Activated CD8-positive, alpha-beta memory T cell treated with anti-CD3 and anti-CD28 coated beads, Interleukin-2, amount 50 U/mL, for 24 hours (primary cell): ENCODE data around the gene SMIM8.

Source experiments
- DNase-seq: peaks from one replicate; pipeline ENCODE4 v3.0.0-alpha.2; 2020; ENCODE audit errors: extremely low read depth

SMIM8 gene

GRCh38 chr6:87334683-87335082, 12.3 kb downstream of the SMIM8 start:
- DNase-seq = no peak

GRCh38 chr6:87336367-87336766, 14.0 kb downstream of the SMIM8 start:
- no peak for DNase-seq

- DNase-seq = no peak
Measured at GRCh38 chr6:87340230-87340629, 17.8 kb downstream of the SMIM8 start.

- DNase-seq = no peak
Measured at GRCh38 chr6:87341158-87341557, 18.8 kb downstream of the SMIM8 start.

GRCh38 chr6:87341899-87342298, 19.5 kb downstream of the SMIM8 start:
- no peak for DNase-seq

GRCh38 chr6:87342829-87343228, 20.4 kb downstream of the SMIM8 start:
- DNase-seq = no peak

GRCh38 chr6:87344731-87345130, 22.3 kb downstream of the SMIM8 start, which contains the start of gene C6orf163:
C6orf163 (plus strand) TSS chr6:87344813; CDS start chr6:87345100, 287 bp downstream.
- no peak for DNase-seq

GRCh38 chr6:87346700-87347099, 24.3 kb downstream of the SMIM8 start:
- no peak for DNase-seq

- DNase-seq = no peak
Measured at GRCh38 chr6:87349896-87350295, 27.5 kb downstream of the SMIM8 start.

- no peak for DNase-seq
Measured at GRCh38 chr6:87350516-87350915, 28.1 kb downstream of the SMIM8 start.

- no peak for DNase-seq
Measured at GRCh38 chr6:87351583-87351982, 29.2 kb downstream of the SMIM8 start.

GRCh38 chr6:87356181-87356580, 33.8 kb downstream of the SMIM8 start:
- no peak for DNase-seq

GRCh38 chr6:87357479-87358196, 35.2 kb downstream of the SMIM8 start:
- DNase-seq = no peak

GRCh38 chr6:87364602-87365252, 42.3 kb downstream of the SMIM8 start:
- DNase-seq = no peak

GRCh38 chr6:87366072-87366827, 43.9 kb downstream of the SMIM8 start:
- no peak for DNase-seq

GRCh38 chr6:87366899-87367298, 44.5 kb downstream of the SMIM8 start:
- DNase-seq = no peak

- no peak for DNase-seq
Measured at GRCh38 chr6:87373377-87373776, 51.0 kb downstream of the SMIM8 start.

- DNase-seq = no peak
Measured at GRCh38 chr6:87375315-87375714, 52.9 kb downstream of the SMIM8 start.

GRCh38 chr6:87376643-87377042, 54.3 kb downstream of the SMIM8 start:
- no peak for DNase-seq

- DNase-seq = no peak
Measured at GRCh38 chr6:87378947-87379346, 56.6 kb downstream of the SMIM8 start.

GRCh38 chr6:87382861-87383260, 60.5 kb downstream of the SMIM8 start:
- no peak for DNase-seq

GRCh38 chr6:87384038-87384437, 61.6 kb downstream of the SMIM8 start:
- DNase-seq = no peak

GRCh38 chr6:87384449-87384848, 62.1 kb downstream of the SMIM8 start:
- no peak for DNase-seq
